ENCODE results near the gene BTBD9.

BTBD9 gene

GRCh38 chr6:38599261-38599660, 40.5 kb downstream of the BTBD9 start:
- no peak for DNase-seq (ENCODE audit: low read depth in 1 of 2, low spot score in 1 of 2)

DNA sequence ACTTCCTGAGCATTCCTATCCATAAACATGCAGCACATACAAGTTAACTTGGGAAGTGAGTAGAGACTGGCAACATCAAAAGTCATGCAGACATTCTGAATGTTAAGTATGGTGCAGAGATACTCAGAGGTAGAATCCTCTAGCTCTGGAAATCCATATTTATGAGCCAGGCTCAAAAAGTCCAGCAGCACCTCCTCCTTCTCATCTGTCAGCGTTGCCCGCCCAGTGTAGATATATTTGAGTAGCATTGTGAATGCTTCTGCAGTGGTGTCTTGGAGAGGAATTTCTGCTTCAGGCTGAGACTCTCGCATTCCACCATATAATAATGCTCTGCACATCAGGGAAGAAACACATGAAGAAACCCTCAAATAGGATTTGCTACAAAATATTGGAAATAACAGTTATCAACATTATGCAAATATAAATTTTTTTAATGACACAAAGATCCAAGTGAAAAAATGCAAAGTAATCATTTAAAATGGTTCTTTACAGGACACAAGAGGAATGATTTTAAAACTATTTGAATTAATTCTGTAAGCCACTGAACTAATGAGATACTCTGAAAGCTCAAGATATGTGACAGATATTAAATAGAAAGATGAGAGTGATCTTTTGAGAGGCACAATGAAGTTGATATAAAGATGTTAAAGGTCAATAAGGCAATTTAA, 45.6 kb downstream of the BTBD9 start:
- no peak for DNase-seq (ENCODE audit: low read depth in 1 of 2, low spot score in 1 of 2)

GRCh38 chr6:38593409-38593808, 46.3 kb downstream of the BTBD9 start:
- DNase-seq (ENCODE audit: low read depth in 1 of 2, low spot score in 1 of 2): no peak

GRCh38 chr6:38591439-38591838, 48.3 kb downstream of the BTBD9 start:
- no peak for DNase-seq (ENCODE audit: low read depth in 1 of 2, low spot score in 1 of 2)

DNA sequence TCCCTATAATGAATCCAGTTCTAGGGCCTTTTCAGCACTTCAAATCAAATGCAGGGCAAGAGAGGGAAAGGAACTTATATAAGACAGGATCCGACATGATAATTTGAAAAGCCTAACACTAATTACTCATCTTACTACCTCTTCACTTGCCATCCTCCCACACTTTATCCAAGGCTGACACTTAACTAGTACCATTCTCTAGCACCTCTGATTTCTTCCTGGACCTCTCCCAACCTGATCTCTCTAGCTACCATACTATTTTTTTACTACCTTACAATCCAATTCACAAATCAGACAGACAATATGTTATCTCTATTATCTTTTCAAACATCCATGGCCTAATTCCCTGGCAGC, 50.4 kb downstream of the BTBD9 start:
- DNase-seq (ENCODE audit: low read depth in 1 of 2, low spot score in 1 of 2): no peak

DNA sequence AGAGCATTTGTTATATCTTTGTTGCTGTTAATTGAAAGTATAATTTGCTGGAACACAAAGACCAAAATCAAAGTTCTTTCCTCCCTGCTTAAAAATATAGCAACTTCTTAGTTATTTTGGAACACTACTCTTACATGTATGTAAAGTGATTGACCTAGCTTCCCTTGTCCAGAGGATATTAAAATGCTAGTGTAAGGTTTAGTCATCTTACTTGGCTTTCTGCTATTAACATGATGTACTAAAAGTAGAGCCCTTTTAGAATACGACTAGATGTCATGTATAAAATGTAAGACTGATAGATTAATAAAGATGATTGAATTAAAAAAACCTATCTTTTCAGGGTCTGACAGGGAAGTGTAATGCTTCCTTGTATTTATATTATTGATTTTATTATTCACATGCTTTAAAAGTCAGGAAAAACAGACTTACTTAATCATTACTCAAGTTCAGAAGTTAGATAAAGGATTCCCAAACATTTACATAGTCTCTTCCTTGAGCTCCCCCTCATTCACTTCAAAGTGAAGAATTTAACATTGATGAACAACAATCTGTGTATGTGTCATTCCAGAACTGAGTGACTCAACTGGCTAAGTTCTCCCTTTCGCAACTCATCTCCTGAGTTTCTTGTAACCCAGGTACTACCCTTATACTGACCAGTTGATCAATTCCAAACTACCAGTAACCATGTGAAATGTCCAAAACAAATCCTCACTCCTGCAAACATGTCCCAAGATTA, 50.9 kb downstream of the BTBD9 start:
- no peak for DNase-seq (ENCODE audit: low read depth in 1 of 2, low spot score in 1 of 2)

DNA sequence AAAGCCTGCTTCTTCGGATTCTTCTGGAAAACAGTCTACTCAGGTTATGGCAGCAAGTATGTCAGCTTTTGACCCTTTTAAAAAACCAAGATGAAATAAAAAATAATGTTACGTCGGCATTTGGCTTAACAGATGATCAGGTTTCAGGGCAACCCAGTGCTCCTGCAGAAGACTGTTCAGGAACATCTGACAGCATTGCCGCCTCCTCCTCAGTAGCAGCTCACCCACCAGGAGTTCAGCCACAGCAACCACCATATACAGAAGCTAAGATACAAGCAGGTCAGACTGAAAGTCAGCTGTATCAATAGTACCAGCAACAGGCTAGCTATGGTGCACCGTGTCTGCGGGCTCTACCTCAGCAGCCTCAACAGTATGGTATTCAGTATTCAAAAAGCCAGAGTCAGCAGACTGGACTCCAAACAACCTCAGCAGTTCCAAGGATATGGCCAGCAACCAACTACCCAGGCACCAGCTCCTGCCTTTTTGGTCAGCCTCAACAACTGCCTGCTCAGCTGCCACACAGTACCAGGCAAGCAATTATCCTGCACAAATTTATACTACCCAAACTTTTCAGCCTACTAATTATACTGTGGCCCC, 51.9 kb downstream of the BTBD9 start:
- DNase-seq (ENCODE audit: low read depth in 1 of 2, low spot score in 1 of 2): no peak

- no peak for DNase-seq (ENCODE audit: low read depth in 1 of 2, low spot score in 1 of 2)
Measured at GRCh38 chr6:38586992-38587391, 52.7 kb downstream of the BTBD9 start.

DNA sequence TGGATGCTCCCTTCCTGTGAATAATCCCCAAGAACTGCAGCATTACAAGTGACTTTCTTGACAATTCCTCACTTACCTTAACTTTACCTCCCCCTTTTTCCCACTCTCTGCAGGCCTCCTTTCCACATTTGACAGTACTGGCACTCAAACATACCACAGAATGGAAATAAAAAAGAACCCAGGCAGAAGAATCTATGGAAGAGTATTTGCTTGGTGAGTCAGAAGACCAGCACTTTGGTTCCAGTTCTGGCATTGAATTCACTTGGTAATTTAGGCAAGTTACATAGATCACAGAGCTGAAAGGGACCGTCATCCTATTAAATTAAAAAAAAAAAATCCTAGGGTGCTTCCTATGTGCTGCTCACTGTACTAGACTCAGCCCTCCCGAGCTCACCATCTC, 55.0 kb downstream of the BTBD9 start:
- no peak for DNase-seq (ENCODE audit: low read depth in 1 of 2, low spot score in 1 of 2)

GRCh38 chr6:38583523-38583922, 56.2 kb downstream of the BTBD9 start:
- DNase-seq (ENCODE audit: low read depth in 1 of 2, low spot score in 1 of 2): no peak

GRCh38 chr6:38580030-38580429, 59.7 kb downstream of the BTBD9 start:
- DNase-seq (ENCODE audit: low read depth in 1 of 2, low spot score in 1 of 2): no peak

- DNase-seq (ENCODE audit: low read depth in 1 of 2, low spot score in 1 of 2): no peak
Measured at GRCh38 chr6:38579010-38579628, 60.6 kb downstream of the BTBD9 start.

DNA sequence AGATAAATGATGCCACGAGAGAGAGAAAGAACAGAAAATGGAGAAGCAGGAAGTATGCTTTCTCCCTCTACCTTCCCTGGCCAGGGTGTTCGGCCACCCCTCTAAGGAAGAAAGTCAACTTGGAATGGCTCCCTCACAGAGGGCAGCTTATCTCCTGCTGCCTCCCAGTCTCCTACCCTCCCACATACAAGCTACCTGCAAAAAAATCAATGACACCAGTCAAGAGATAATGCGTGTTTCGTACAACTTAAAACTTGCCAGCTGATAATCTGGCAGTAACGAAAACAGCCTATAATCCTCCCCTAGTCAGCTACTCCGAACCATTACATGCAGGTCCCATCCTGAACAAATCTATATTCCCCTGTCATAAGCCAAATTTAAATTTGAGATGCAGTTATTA, 61.7 kb downstream of the BTBD9 start:
- DNase-seq (ENCODE audit: low read depth in 1 of 2, low spot score in 1 of 2): no peak

GRCh38 chr6:38577492-38577891, 62.2 kb downstream of the BTBD9 start:
- DNase-seq (ENCODE audit: low read depth in 1 of 2, low spot score in 1 of 2): no peak

GRCh38 chr6:38573801-38574395, 65.8 kb downstream of the BTBD9 start:
- DNase-seq (ENCODE audit: low read depth in 1 of 2, low spot score in 1 of 2): no peak

- DNase-seq (ENCODE audit: low read depth in 1 of 2, low spot score in 1 of 2): no peak
Measured at GRCh38 chr6:38572186-38572813, 67.4 kb downstream of the BTBD9 start.

DNA sequence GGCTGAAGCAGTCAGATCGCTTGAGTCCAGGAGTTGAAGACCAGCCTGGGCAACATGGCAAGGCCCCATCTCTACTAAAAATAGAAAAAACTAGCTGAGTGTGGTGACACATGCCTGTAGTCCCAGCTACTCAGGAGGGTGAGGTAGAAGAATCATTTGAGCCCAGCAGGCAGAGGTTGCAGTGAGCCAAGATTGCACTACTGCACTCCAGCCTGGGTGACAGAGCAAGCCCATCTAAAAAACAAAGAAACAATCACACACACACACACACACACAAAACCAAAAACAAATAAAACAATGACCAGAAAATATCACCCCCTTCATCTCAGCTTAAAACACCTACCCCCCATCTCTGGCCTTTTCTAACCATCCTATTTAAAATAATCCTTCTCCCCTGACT, 68.0 kb downstream of the BTBD9 start:
- no peak for DNase-seq (ENCODE audit: low read depth in 1 of 2, low spot score in 1 of 2)

DNA sequence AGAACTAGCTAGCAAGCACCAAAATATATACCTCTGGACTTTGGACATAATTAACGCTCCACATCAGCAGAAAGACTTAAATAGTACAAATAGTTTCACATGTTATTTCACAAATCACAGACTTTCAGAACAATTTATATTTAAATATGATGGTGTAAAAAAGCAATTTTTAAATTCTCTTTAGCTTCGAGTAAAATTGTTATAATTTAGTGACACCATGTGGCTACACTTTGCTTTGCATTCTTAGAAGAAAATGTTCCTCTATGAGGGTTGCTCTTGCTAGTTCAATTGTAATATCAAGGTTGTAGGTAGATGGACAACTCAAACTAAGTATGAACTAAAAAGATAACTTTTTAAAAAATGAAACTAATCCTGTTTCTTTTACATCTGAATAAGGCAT, 69.0 kb downstream of the BTBD9 start:
- no peak for DNase-seq (ENCODE audit: low read depth in 1 of 2, low spot score in 1 of 2)

- no peak for DNase-seq (ENCODE audit: low read depth in 1 of 2, low spot score in 1 of 2)
Measured at GRCh38 chr6:38567436-38567835, 72.3 kb downstream of the BTBD9 start.

DNA sequence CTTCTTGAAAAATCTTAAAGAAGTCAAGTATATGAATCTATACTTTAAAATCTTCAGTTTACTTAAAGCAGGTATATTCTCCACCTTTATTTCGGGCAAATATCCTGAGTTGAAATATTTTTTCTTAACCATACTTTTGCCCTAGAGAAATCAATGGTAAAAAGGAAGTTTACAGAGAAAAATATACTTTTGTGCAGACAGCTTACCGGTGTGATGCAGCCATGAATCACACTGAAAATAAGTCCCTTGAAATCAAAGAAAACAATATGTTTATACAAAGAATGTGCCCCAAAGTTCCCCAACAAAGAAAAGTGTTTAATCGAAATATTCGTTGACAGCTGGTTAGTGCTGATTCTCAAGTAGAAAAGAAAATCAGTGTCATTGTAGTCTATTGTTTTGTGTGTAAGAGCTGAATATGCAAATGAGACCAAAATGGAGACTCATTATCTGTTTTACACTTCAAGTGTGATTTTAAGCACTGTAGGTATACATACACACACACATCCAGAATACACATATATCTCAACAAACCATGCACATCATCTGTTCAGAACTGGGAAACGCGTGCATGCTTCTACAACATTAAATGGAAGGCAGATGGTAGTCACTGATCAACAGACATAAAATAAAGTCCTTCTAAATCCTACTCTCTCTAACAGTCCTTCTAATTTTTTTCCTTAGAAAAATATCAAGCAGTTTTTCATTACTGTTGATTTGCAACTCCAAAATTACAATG, 73.3 kb downstream of the BTBD9 start:
- DNase-seq (ENCODE audit: low read depth in 1 of 2, low spot score in 1 of 2): no peak

- DNase-seq (ENCODE audit: low read depth in 1 of 2, low spot score in 1 of 2): no peak
Measured at GRCh38 chr6:38564301-38564700, 75.4 kb downstream of the BTBD9 start.

All from stimulated activated CD4-positive, alpha-beta T cell treated with anti-CD3 and anti-CD28 coated beads, Interleukin-15, amount 100 ng/mL, for 1 hour (primary cell).